ENCODE measurements around the gene OBSCN.

DNA sequence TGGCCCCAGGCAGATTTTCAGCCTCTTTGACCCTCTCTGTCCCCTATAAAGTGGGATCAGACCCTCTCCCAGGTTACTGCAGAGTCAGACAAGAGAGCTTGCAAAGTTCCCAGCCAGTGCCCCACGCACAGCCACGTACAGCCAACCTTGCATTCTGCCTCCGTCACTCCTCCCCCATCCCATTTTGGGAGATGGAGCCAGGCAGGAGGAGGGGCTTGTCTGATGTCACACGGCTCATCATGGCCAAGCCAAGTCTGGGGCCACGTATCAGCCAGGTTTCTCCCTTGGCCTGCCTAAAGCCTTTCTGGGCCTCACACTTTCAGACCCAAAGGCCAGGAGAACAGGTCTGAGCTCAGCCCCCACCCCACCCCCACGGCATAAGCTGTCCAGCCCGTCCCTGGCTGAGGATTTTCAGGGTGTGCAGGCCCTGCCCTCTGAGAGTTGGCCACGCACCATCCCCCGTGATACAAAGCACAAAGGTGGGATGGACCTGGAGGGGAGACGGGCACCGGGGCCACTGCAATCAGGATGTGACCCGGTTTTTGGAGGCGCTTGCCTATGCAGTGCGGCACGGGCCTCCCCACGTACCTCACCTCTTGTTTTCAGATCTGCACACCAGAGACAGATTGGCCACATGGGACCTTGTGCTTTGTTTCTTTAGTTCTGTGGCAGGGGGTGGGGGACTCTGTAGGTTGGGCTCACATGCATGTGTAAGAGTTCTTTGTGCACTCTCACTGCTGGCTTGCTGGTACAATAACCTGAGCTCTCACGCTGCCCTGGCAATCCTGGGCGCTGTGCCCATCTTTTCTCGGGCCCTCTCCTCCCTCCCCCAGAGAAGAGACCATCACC is 151.1 kb downstream of the OBSCN start:
- no peak for TF ChIP-seq EZH2 (IDR thresholded peaks at IDR 0.05; ENCODE audit: borderline replicate concordance, low read length)
- TF ChIP-seq, protein P1, sequence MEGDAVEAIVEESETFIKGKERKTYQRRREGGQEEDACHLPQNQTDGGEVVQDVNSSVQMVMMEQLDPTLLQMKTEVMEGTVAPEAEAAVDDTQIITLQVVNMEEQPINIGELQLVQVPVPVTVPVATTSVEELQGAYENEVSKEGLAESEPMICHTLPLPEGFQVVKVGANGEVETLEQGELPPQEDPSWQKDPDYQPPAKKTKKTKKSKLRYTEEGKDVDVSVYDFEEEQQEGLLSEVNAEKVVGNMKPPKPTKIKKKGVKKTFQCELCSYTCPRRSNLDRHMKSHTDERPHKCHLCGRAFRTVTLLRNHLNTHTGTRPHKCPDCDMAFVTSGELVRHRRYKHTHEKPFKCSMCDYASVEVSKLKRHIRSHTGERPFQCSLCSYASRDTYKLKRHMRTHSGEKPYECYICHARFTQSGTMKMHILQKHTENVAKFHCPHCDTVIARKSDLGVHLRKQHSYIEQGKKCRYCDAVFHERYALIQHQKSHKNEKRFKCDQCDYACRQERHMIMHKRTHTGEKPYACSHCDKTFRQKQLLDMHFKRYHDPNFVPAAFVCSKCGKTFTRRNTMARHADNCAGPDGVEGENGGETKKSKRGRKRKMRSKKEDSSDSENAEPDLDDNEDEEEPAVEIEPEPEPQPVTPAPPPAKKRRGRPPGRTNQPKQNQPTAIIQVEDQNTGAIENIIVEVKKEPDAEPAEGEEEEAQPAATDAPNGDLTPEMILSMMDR (IDR thresholded peaks at IDR 0.05; ENCODE audit: low read length) = no peak
